DMS153 (cell line): Measurements from ENCODE around the gene LRIT1.

ENCODE experiments used
- DNase-seq: peaks from one replicate; lab custom pipeline; 2025; lab: John Stamatoyannopoulos, UW

The LRIT1 gene

DNA sequence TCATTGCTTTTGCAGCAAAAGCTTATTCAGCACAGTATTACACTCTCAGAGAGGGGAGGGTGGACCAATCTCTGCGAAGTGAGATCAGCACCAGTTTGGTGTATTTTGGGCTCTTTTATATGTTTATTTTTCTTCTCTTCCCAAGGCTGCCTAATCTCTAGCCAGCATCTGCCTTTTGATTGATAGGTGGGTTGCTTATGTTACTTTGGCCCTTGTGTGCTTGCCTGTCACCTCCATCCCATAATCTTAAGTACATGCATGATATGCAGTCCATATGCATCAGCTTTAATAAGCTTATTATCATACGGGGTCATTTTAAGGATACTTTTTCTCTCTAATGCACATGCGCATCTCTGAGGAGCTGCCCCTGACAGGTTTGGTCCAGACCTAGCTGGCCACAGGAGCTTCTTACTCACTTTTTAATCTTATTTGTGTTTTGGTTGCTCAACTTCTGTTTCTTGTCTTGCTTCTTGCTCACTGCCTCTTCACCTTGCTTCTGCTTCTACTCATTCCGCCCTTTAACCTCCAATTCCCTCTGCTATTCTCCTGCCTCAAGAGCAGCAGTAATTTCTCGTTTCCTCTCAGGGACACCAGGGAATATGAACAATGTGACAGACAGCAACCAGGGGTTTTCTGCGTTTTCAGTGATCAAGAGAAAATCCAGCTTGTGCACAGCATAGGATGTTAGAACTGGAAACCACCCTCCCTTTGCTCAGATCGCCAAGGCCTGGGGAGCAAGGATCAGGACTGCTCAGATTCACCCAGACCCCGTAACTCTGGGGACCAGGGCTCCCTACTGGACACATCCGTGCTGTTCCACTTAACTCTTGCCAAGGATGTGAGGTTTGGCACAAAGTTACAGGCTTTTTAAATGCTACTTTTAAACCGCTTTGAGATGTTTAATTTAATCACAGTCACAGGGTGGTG lies 13.5 kb upstream of the LRIT1 start:
- DNase-seq, result no peak

DNA sequence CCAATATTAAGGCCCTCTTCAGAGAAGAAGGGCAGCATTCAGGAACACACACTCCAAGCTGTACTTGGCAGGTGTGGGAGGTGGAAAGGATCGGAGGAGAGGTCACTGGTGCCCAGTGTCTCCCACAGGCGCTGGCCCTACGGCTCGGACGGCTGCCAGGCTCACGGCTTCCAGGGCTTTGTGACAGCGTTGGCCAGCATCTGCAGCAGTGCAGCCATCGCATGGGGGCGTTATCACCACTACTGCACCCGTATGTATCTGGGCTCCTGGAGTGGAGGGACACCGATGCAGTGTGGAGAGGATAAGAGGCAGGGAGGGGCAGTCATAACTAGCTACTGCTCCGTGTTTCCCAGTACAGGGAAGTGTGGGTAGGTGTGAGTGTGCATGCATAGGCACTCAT lies 7.4 kb upstream of the LRIT1 start:
- DNase-seq, result no peak

DNA sequence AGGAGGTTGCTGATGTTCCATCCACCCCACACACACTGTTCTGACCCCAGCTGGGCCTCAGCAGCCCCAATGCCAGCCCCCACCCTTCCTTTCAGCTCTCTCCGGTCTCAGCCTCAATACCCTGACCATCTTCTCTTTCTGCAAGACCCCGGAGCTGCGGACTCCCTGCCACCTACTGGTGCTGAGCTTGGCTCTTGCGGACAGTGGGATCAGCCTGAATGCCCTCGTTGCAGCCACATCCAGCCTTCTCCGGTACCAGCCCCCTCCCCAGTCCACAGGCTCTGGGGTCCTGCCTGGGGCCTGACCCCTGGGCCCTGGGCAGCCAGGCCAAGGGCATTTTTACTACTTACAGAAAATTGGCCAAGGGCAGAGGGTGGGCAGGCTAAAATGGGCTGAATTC lies 6.2 kb upstream of the LRIT1 start:
- no peak for DNase-seq

DNA sequence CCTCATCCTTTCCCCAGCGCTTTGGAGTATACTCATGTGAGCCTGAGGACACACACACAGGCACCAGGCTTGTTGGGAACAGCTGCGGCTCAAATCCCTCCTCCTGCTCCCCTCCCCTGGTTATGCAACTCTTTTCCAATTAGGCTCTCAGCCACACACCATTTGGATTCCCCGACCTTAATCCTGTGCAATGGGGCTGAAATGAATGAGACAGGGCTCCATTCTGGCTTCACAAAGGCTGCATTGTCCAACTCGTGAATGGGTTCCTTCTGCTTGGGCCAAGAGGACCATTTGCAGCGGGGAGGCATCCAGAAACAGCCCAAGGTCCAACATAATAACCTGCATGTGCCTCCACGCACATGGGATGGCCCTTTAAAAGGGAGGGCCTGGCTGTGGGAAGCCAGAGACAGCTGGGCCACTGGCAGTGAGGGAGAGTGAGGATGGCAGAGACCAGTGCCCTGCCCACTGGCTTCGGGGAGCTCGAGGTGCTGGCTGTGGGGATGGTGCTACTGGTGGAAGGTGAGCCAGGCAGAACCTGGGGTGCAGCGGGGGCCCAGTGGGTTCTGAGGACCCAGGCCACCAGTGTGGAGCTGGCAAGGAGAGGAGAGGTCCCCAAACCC lies 3.4 kb upstream of the LRIT1 start, which contains the start of gene RGR:
RGR (plus strand) TSS at position 403 of the 620 bp plus-strand sequence; CDS start at position 441, 38 bp downstream.
- no peak for DNase-seq

DNA sequence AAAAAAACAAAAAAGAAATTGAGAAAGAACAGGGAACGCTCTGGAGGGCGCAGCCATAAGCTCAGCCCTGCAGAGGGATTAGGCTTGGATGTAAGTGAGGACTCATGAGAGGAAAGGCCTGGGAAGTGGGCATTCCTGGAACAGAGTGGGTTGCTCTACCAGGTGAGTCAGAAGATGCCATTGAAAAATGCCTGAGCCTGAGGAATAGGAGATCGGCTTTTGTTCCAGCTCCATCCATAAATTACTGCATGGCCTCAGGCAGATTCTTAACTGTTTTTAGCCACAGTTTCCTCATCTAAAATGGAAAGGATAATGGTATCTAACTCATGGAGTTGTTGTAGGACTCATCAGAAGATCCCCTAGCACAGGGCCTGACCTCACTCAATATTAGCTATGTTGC lies 2.4 kb upstream of the LRIT1 start:
- DNase-seq, result no peak

DNA sequence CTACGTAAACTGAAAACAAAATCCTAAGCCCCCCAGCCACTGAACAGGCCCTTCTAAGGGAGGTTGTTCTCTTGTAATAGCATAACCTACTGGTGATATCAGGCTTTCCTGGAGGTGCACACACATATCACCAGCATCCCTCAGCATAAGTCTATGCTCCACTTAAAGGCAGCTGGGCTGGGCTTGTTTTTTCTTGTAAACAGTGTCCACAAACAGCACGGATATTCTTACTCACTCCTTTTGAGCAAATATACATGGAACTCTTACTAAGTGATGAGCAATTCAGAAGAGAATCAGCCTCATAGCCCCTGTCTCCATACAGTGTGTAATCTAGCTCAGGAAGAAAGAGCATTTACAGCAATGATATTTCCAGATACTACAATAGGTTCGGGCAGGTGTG lies 2.4 kb downstream of the LRIT1 start:
- no peak for DNase-seq

DNA sequence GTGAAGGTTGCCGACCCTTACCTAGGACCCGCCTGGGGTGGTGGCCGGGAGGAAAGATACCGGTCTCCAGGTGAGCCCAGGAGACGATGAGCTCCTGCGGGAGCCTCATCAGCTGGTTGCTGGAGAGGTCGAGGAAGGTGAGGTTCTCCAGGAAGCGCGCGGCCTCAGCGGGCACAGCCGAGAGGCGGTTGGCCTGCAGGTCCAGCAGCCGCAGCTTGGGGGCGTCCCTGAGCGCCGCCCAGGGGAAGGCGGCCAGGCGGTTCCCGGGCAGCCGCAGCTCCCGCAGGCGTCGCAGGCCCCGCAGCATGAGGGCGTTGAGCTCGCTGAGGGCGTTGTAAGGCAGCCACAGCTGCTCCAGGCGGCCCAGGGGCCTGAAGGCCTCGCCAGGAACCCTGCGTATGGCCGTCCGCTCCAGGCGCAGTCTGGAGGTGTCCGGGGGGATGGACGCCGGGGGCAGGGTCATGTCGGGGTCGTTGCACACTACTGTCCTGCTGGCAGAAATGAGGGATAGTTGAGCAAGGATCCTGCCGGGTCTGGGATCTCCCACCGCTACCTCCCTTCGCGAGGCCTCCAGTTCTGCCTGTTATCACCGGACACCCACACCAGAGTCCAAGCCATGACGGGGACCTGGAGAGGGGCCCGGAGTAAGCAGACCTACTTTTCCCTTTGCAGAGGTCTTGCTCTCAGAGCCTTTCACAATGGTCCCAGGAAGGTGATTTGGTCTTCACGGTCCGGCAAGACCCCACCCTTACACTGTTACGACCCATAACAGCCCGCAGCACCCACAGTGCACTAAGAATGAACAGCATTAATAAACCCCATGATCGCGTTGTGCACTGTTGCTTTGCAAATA lies 3.9 kb downstream of the LRIT1 start:
- DNase-seq, result no peak

DNA sequence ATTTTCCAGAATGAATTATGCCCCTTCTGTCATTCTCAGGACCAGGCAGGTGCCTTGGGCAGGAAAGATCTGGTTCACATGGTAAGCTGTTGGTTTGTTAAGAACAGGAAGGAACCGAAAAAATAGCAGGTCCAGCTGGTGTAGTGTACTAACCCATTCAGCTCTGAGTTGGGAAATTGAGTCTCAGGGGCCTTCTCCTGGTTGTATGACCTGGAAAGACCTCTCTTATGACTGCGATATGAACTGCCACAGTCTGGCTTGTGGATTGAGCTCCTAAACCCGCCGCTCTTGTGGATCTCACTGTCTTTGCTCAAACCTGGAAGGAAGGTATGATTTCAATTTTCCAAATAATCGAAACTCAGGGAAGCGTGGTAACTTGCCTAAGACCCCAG lies 4.5 kb downstream of the LRIT1 start:
- DNase-seq, result no peak

DNA sequence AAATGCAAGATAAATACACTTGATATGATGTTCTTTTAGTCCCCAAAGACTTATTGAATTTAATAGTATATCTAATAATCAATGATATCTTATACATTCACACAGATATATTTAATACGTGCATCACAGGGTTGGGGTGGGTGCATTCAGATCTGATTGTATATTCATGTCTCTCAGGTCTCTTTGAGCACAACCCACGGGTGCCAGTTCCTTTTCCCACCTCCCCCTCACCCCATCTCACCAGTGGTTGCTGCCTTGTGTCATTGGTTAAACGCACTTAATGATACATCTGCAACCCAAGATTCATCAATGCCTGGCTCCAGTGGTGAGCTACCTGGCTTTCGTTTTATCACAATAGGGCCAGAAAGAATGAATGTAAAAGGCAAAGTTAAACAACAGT lies 6.2 kb downstream of the LRIT1 start:
- DNase-seq, result no peak

DNA sequence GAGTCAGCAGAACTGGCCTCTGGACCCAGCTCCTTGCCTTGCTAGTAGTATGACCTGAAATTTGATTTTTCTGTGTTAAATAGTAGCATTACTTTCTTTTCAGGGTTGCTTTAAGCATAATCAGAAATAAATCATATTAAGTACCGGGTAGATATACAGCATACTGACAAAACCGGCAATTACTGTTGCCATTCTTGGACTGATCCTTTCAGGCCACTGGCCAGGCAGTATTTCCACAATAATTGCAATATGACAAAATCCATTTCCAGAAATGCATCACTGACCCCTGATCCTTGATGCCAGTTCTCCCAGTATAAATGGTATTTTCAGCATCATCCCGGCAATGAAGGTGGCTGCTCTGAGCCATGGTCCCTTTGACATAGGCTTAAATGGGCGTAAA lies 6.9 kb downstream of the LRIT1 start:
- DNase-seq, result no peak

DNA sequence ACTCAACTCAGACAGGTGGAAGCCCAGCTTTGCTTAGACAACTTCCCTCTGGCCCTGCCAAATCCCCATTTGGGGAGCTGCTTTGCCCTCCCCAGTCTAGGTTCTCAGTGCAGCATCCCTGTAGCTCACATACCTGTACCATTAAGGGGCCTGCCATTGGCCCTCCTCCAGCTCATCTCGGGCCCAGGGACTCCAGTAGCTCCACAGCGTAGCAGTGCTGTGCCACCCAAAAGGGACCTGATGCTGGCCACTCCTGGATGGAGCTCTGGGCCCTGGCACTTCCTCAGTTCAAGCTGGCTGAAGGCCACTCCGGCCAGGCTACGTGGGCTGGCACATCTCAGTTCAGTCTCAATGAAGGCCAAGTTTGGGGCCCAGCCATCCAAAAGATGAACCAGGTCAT lies 7.4 kb downstream of the LRIT1 start:
- no peak for DNase-seq

DNA sequence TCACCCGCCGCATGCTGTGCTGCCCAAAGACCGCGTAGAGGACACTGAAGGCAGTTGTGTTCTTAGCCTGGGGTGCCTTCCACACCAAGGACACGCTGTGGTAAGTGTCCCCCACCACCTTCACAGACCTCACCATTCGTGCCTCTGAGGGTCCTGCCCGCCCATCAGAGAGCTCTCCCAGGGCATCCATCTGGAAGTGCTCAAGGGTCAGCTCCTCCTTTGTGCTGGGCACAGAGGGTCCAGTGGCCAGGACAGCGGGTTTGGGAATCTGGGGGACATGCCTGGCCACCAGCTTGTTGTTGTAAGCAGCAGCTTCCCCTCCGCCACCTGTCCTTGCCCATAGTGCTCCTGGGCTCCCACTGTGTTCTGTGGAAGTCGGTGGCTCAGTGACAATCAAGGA lies 9.0 kb downstream of the LRIT1 start:
- no peak for DNase-seq

DNA sequence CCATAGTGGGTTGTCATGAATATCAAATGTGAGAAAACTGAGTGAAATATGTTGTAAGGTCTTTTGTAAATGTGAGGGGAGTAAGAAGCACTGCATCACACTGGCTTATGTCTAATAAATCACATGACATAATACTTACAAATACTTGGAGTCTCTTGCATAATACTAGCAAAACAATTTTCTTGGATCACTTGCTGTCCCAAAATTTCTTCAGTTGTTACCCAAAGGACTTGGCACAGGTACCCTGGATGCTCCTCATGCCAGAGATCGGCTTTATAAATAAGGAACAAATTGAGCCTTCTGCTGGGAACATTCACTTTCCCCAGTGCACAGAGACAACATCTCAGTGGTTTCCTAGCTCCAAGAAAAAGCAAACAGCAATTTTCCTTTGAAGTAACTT lies 11.0 kb downstream of the LRIT1 start:
- no peak for DNase-seq

DNA sequence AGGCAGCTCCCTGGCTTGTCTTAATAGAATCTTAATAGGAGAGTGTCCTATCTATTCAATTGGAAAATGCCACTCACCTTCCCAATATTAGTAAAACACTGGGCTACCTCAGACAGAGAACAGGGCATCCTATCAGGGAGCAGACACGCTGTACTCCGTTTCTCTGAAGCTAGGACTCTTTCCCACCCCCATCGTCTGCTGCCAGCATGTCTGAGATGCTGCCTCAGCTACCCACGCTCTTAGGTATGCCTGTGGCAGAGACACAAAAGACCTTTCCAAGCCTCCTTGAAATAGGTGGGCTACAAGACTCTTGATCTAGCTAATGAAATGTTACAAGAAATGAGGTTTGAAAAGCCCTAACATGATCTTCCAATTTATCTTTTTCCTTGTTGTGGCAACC lies 13.5 kb downstream of the LRIT1 start:
- no peak for DNase-seq

DNA sequence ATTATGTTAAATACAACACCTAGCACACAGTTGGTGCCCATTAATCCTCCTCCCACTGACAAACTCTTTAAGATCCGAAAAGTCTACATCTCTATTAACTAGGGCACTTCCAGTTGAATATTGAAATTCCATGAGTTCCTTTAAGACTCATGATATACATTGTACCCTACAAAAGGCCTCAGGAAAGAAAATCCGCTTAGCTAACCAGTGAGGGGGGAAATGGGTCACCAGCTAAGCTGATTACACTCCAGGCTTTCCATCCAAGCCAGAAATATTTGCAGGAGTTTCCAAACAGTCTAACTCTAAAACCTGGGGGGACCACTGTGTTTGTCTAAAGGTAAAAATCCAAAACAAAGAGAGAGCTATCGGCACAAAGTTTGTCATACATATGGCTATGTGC lies 14.7 kb downstream of the LRIT1 start:
- DNase-seq, result no peak

DNA sequence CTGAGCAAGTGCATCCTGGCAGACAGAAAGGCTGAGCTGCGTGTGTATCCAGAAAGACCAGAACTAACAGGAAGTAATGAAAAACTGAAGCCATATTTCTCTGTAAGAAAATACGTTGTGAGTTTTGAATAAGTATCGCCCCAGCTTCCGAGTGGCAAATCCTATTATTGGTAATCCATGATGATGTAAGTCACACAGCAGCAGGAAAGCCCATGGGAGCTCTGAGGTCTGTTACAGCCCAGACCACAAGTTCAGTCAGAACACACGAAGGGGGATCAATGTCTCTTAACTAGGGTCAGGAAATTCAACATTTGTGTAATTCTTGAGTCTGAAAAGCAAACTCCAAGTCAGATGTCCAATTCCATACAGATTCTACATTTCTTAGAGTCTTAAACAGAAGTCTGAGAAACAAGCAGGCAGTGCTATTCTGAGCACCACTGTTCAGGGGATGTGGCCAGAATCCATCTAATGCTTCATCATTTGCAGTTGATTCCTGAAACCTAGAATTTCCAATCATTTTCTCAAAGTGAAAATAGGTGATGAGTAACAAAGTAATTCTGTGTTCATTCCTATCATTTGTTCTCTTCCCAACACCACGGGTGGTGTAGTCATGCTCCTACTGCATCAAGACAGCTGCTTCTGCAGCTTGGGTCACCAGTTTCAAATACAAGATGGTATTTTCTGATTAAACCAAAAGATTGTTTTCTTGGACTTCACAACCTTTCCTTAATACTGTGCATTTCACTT lies 15.7 kb downstream of the LRIT1 start, which contains the start of gene LRIT2:
LRIT2 (minus strand) TSS at position 118 of the 747 bp plus-strand sequence; CDS start at position 94, 24 bp downstream.
- no peak for DNase-seq

DNA sequence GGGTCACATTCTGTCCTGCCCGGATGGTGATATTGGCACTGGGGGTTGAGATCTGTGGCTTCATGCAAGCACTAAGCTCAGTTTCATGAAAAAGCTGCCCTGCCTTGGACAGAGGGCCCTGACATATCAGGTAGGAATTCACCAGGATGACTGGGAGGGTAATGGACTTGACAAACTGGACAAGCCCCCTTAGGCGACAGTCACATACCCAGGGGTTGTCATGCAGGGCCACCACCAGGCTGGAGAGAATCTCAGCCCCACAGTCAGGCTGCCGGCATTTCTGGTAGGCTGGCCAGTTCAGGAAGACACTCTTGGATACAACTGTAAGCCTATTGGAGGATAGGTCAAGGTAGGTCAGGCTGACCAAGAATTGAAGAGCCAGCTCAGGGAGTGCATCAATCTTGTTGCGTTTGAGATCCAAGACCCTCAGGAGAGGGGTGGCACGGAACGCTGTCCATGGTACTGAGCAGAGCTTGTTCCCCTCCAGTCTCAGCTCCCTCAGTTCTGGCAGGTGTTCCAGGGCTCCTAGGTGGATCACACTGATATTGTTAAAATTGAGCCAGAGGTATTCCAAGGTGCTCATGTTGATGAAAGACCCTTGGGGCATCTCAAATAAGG lies 16.8 kb downstream of the LRIT1 start:
- DNase-seq, result no peak

DNA sequence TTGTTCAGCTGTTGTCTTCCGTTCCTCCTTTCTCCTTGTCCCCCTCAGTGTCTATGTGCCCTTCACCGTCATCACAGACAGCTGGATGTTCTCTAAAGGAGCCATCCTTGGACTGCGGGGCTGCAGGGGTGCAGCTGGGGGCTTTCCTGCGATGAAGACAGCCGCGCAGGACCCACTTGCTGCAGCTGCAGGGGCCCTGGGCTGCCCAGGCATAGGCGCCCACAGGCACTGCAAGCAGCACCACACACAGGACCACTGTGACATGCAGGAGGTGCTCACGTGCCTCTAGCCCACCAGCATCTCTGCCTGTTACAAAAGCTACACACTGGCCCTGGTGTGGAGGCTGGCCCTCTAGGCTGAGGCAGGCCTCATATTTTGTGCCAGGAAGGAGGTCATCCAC lies 19.4 kb downstream of the LRIT1 start:
- DNase-seq, result no peak

DNA sequence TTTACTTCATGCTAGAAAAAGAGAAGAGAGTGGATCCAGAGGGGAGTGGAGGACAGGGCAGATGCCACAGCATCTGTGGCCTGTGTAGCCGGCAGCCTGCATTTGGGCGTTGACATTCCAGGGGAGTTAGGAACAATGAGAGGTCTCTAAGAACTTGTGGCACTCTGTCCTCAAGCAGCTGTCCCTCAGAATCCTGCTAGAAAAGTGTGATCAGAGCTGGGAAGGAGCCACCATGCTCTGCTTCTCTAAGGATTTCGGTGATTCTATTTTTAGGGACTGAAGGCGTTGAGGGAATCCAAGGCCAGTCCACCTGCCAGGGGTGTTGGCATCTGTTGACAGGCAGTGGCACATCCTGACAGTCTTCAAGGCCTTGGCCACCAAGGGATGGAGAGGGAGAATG lies 23.6 kb downstream of the LRIT1 start:
- no peak for DNase-seq

DNA sequence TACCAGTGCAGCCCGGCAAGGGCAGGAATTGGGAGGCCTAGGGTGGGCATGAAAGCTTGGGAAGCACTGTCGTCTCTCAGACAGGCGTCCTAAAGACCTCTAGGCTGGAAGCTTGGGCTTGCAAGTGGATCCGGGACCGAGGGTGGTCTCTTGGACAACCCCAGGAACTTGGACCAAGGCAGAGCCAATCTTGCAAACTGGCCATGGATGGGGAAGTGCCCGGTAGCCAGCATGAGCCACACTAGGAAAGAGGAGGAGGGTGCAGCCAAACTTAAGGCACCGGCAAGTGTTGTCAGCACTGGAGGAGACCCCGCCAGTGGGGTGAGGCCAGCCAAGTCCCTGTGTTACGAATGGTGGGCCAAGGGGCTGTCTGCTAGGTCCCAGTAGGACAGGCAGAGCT lies 24.5 kb downstream of the LRIT1 start:
- no peak for DNase-seq

DNA sequence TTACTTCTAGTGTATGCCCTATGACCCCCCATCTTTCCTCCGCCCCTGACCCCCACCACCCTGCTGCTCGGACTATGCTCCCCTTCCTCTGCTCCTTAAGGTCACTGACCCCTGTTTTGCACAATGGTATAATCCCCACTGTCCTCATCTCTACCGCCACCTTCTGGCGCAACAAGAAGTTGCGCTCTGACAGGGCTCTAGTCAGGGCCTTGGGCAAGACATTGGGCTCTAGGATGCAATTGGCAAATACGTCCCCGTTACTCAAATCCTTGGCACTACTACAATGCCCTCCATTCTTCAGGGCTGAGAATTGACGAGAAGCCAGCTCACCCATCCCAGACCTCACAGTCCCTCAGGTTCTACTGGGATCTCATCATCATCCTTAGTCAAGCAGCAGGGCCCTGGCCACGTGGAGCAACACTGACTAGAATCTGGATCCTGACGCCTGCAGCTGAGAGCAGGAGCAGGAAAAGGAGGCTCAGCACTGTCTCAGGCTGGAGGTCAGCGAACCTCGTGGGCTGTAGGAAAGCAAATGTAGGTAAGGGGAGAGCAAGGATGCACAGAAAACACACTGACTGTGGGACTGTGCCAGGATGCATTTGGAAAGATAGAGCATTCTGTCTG lies 26.6 kb downstream of the LRIT1 start:
- DNase-seq, result no peak
